Stimulated activated CD8-positive, alpha-beta memory T cell treated with anti-CD3 and anti-CD28 coated beads, Interleukin-7, amount 100 ng/mL, for 24 hours (primary cell): ENCODE results near the gene TNFRSF9.

Experiments used
- DNase-seq: peaks from one replicate; pipeline ENCODE4 v3.0.0-alpha.2; 2020; ENCODE audit warnings: low read depth

The TNFRSF9 gene

DNA sequence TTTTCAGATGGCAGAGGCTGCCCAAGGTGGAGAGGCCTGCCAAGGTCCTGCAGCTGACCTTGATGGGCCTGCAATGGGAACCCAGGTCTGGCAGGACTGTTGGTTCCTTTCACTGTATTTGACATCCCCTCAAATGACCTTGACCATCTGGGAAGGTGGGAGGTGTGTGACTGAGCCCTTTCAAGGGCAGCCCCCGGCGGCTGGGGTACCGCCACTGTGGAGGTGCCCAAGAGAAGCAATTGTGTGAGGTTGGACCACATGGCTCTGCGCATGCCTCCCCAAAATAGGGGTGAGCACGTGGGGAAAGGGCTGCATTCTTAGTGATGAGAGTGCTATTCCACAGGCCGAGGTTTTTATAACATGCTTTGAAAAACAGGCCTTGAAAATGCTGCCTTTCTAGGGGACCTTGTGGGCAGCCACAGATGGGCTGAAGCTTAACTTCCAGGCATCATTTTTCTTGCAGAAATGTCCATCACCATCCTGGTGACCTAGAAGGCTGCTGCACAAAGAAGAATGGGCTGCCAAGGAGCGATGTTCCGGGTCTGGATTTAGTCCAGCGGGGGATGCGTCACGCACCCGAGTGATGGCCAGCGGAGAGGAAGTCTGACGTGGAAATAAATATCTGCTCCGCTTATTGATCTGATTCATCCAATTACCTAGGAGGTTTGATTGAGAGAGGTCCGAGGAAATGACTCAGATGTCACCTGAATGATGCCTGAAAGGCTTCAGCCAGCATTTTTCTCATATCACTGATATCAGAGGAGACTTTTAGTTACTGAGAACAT is 71.3 kb downstream of the TNFRSF9 start:
- DNase-seq = no peak

DNA sequence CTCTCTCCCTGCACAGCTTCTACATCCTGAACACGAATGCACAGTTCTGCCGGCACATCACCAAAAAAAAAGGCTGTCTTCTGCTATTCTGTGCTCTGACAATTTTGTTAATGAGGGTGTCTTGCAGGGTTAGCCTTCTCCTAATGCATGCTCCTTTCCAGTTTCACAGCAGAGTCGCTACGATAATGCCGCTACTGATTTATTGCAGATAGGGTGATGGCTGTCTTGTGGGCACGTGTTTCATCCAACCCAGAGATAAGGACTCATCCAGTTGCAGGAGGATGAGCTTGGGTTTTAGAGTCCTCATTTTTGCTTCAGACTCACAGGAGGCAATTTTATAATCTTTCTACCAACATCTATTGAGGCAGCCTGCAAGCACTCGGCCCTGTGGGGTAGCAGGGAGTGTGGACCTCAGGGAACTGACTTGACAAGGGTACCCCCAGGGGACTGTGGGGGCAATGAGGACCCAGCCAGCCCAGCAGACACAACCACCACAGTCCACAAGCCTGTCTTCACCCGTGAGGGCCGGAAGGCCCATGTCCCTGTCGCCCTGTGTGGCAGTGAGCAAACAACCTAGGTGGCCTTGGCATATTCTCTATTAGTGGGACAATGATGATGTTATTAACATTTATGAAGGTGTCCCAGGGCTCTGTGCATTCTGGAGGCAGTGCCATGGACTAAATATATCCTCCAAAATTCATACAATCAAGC is 72.4 kb downstream of the TNFRSF9 start:
- no peak for DNase-seq

DNA sequence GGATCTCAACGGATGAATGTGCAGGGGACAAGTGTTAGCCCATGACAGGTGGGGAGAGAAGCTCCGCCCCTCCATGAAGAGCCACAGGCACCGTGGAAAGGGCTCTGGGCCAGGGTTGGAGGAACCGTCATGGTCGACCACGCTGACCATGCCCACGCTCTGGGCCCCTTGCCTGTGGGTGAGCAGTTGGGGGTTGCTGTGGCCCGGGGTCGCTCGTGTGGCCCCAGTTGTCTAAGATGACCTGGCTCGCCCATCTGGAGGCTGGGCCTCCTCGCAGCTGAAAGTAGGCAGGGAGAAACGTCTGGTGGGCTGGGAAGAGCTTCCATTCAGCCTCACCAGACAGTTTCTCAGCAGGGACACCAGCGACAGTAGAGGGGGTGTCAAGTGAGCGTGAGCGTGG is 74.7 kb downstream of the TNFRSF9 start:
- DNase-seq = no peak
